NCI-H2196 treated with DMSO at 0.1 percent for 48 hours (cell line): ENCODE results near the gene BORCS5.

ENCODE experiments used
- DNase-seq: peaks from one replicate; lab custom pipeline; 2025; ENCODE audit not compliant: unreplicated experiment; lab: John Stamatoyannopoulos, UW

BORCS5 gene

GRCh38 chr12:12428961-12429657 lies 72.2 kb downstream of the BORCS5 start:
- no peak for DNase-seq

- no peak for DNase-seq
Measured at GRCh38 chr12:12432364-12432763, 75.5 kb downstream of the BORCS5 start.

GRCh38 chr12:12433203-12433731 lies 76.4 kb downstream of the BORCS5 start:
- DNase-seq: no peak

GRCh38 chr12:12436831-12437345 lies 80.0 kb downstream of the BORCS5 start:
- no peak for DNase-seq

- no peak for DNase-seq
Measured at GRCh38 chr12:12439636-12440035, 82.8 kb downstream of the BORCS5 start.

- no peak for DNase-seq
Measured at GRCh38 chr12:12440784-12441428, 84.0 kb downstream of the BORCS5 start.

GRCh38 chr12:12441429-12441807 lies 84.5 kb downstream of the BORCS5 start:
- no peak for DNase-seq

- DNase-seq: no peak
Measured at GRCh38 chr12:12441843-12442461, 85.1 kb downstream of the BORCS5 start.

GRCh38 chr12:12442548-12443071 lies 85.7 kb downstream of the BORCS5 start:
- no peak for DNase-seq

- DNase-seq: no peak
Measured at GRCh38 chr12:12443431-12443878, 86.6 kb downstream of the BORCS5 start.

- no peak for DNase-seq
Measured at GRCh38 chr12:12445165-12445881, 88.4 kb downstream of the BORCS5 start.

- no peak for DNase-seq
Measured at GRCh38 chr12:12445882-12446181, 89.0 kb downstream of the BORCS5 start.

- DNase-seq: no peak
Measured at GRCh38 chr12:12446786-12447185, 89.9 kb downstream of the BORCS5 start.

GRCh38 chr12:12447236-12447635 lies 90.4 kb downstream of the BORCS5 start:
- DNase-seq: no peak

GRCh38 chr12:12447837-12448236 lies 91.0 kb downstream of the BORCS5 start:
- DNase-seq: no peak

GRCh38 chr12:12449533-12450025 lies 92.7 kb downstream of the BORCS5 start:
- no peak for DNase-seq

GRCh38 chr12:12450043-12450471 lies 93.2 kb downstream of the BORCS5 start:
- no peak for DNase-seq

GRCh38 chr12:12451098-12451497 lies 94.2 kb downstream of the BORCS5 start:
- DNase-seq: no peak

GRCh38 chr12:12452326-12452902 lies 95.5 kb downstream of the BORCS5 start:
- no peak for DNase-seq

GRCh38 chr12:12453635-12454034 lies 96.8 kb downstream of the BORCS5 start:
- no peak for DNase-seq

GRCh38 chr12:12454315-12454714 lies 97.4 kb downstream of the BORCS5 start:
- DNase-seq: no peak
